Parathyroid adenoma (tissue), 2 donors: ENCODE measurements around the gene SMARCD1.

ENCODE experiments used
- H2AFZ ChIP-seq: fragments of 300-600 bp; sonication (generic); one replicate; pipeline ENCODE4 v1.7.0; 2017; ENCODE audit warnings: antibody characterized with exemption, mild to moderate bottlenecking
- H3K27ac ChIP-seq: fragments of 300-600 bp; sonication (generic); one replicate; pipeline ENCODE4 v1.7.0; 2017
- H3K27me3 ChIP-seq: fragments of 300-600 bp; sonication (generic); one replicate; pipeline ENCODE4 v1.7.0; 2017; ENCODE audit warnings: low read length; ENCODE audit not compliant: control insufficient read depth, insufficient read depth
- H3K36me3 ChIP-seq: fragments of 300-600 bp; sonication (generic); one replicate; pipeline ENCODE4 v1.7.0; 2017; ENCODE audit warnings: low read length; ENCODE audit not compliant: control insufficient read depth, insufficient read depth
- H3K4me1 ChIP-seq: fragments of 300-600 bp; sonication (generic); one replicate; pipeline ENCODE4 v1.7.0; 2017; ENCODE audit warnings: control low read depth
- H3K4me2 ChIP-seq: fragments of 300-600 bp; sonication (generic); one replicate; pipeline ENCODE4 v1.7.0; 2017; ENCODE audit warnings: low read length
- H3K4me3 ChIP-seq: fragments of 300-600 bp; sonication (generic); one replicate; pipeline ENCODE4 v1.7.0; 2017; ENCODE audit warnings: low read depth, low read length
- H3K79me2 ChIP-seq: fragments of 300-600 bp; sonication (generic); one replicate; pipeline ENCODE4 v1.7.0; 2017; ENCODE audit warnings: control low read depth
- H3K9ac ChIP-seq: fragments of 300-600 bp; sonication (generic); one replicate; pipeline ENCODE4 v1.7.0; 2017; ENCODE audit warnings: mild to moderate bottlenecking
- H3K9me3 ChIP-seq: fragments of 300-600 bp; sonication (generic); one replicate; pipeline ENCODE4 v1.7.0; 2017; ENCODE audit warnings: low read length; ENCODE audit not compliant: control insufficient read depth
- TF ChIP-seq, protein P1 (sequence below): fragments of 300-600 bp; sonication (generic); IDR thresholded peaks from one replicate; pipeline ENCODE4 v1.7.0; 2017; ENCODE audit warnings: antibody characterized with exemption, mild to moderate bottlenecking
- donor health status: primary hyperparathyroidism.

SMARCD1 gene

GRCh38 chr12:50069069-50069468, 16.1 kb upstream of the SMARCD1 start:
- Histone ChIP-seq H3K4me3 (no peak overlapping the region), H3K4me2 (no peak overlapping the region), H3K27me3 (no peaks in the 10 kb centered on the region), H3K79me2 (no peaks in the 10 kb centered on the region), H3K36me3 (no peaks in the 10 kb centered on the region), H3K4me1 (no peaks in the 10 kb centered on the region), H2AFZ (no peak overlapping the region), H3K9me3 (no peaks in the 10 kb centered on the region), H3K9ac (no peak overlapping the region), H3K27ac (no peak overlapping the region)
- TF ChIP-seq, protein P1, sequence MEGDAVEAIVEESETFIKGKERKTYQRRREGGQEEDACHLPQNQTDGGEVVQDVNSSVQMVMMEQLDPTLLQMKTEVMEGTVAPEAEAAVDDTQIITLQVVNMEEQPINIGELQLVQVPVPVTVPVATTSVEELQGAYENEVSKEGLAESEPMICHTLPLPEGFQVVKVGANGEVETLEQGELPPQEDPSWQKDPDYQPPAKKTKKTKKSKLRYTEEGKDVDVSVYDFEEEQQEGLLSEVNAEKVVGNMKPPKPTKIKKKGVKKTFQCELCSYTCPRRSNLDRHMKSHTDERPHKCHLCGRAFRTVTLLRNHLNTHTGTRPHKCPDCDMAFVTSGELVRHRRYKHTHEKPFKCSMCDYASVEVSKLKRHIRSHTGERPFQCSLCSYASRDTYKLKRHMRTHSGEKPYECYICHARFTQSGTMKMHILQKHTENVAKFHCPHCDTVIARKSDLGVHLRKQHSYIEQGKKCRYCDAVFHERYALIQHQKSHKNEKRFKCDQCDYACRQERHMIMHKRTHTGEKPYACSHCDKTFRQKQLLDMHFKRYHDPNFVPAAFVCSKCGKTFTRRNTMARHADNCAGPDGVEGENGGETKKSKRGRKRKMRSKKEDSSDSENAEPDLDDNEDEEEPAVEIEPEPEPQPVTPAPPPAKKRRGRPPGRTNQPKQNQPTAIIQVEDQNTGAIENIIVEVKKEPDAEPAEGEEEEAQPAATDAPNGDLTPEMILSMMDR = no peak

DNA sequence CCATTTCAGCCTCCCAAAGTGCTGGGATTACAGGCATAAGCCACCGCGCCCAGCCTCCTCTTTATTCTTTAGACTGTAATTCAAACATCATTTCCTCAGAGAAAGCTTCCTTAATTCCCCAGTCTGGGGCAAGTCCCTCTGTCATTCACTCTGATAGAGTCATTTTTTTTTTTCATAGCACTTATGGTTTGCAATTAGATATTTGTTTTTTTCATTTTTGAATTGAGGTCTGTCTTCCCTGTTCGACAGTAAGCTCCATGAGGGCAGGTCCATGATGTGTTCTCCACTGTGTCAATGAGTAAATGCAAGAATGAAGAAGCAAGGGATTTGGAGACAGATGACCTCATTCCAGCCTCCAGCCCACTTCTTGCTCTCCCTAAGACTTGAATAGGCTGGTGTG, 15.6 kb upstream of the SMARCD1 start:
- TF ChIP-seq, protein P1 = no peak
- Histone ChIP-seq H3K4me1 (no peaks in the 10 kb centered on the region), H3K4me3 (no peak overlapping the region), H3K79me2 (no peaks in the 10 kb centered on the region), H3K36me3 (no peaks in the 10 kb centered on the region), H3K27me3 (no peaks in the 10 kb centered on the region), H3K9me3 (no peaks in the 10 kb centered on the region), H2AFZ (no peak overlapping the region), H3K4me2 (no peak overlapping the region), H3K9ac (no peak overlapping the region), H3K27ac (no peak overlapping the region)

GRCh38 chr12:50070314-50071060, 14.7 kb upstream of the SMARCD1 start:
- H3K4me2 ChIP-seq = no peak overlapping the region
- no peaks in the 10 kb centered on the region for H3K79me2 ChIP-seq
- no peak overlapping the region for H3K27ac ChIP-seq
- H3K9me3 ChIP-seq = no peaks in the 10 kb centered on the region
- no peaks in the 10 kb centered on the region for H3K36me3 ChIP-seq
- no peak overlapping the region for H3K4me3 ChIP-seq
- peak overlapping the region; percentile 30 for H2AFZ ChIP-seq
- no peak overlapping the region for H3K9ac ChIP-seq
- H3K4me1 ChIP-seq = peaks cover 6% of the 10 kb centered on the region
- H3K27me3 ChIP-seq = no peaks in the 10 kb centered on the region
- TF ChIP-seq, protein P1 = peak; percentile 94

GRCh38 chr12:50072198-50072907, 12.8 kb upstream of the SMARCD1 start:
- TF ChIP-seq, protein P1 = no peak
- no peaks in the 10 kb centered on the region for H3K9me3 ChIP-seq

More at GRCh38 chr12:50072198-50072907, 12.8 kb upstream of the SMARCD1 start:
- Histone ChIP-seq H3K27me3 (no peaks in the 10 kb centered on the region), H3K27ac (no peak overlapping the region), H3K4me1 (peaks cover 6% of the 10 kb centered on the region), H3K36me3 (no peaks in the 10 kb centered on the region), H2AFZ (no peak overlapping the region), H3K79me2 (no peaks in the 10 kb centered on the region), H3K9ac (no peak overlapping the region), H3K4me2 (no peak overlapping the region), H3K4me3 (no peak overlapping the region)
